Measurements from ENCODE around the gene PCBP3. TPM values are rescaled to one million over a fixed set of nuclear protein-coding genes. Genes with fewer than 3 reads are reported as not detected.
"Not testable (repeated sequence)": the region's sequence is repeated elsewhere in the genome, so short reads cannot be mapped to it uniquely, and the experiment has no call there.

PCBP3 gene
- total and polyA plus RNA-seq, 5 experiments from 2014 or later = 0.47 to 2.3 (median 0.95) TPM; not detected in 1

GRCh38 chr21:45850181-45850580 lies 206.7 kb downstream of the PCBP3 start:
- POLR2A ChIA-PET = no interaction called here
- ATAC-seq = no peak
- Mint-ChIP-seq H3K4me1 (peaks cover 6 to 19% (median 10%) of the 10 kb centered on the region in 4 donors), H3K27me3 (peaks cover 3 to 33% (median 10%) of the 10 kb centered on the region in 5 donors), H3K36me3 (no peaks in the 10 kb centered on the region), H3K4me3 (no peak overlapping the region), H3K9me3 (no peaks in the 10 kb centered on the region), H3K27ac (peak overlapping the region in 1 of 10 donors; percentile 70)
- DNase-seq = no peak

GRCh38 chr21:45852386-45852785 lies 208.9 kb downstream of the PCBP3 start:
- H3K27me3 Mint-ChIP-seq = peaks cover 3 to 33% (median 12%) of the 10 kb centered on the region in 5 donors

GRCh38 chr21:45852886-45853400 lies 209.4 kb downstream of the PCBP3 start:
- ATAC-seq = no peak
- no peaks in the 10 kb centered on the region for H3K9me3 Mint-ChIP-seq
- H3K4me1 Mint-ChIP-seq = peaks cover 0 to 9% (median under 1%) of the 10 kb centered on the region in 4 donors
- no peaks in the 10 kb centered on the region for H3K36me3 Mint-ChIP-seq
- peaks cover 3 to 33% (median 12%) of the 10 kb centered on the region in 5 donors for H3K27me3 Mint-ChIP-seq
- H3K27ac Mint-ChIP-seq = no peak overlapping the region
- POLR2A ChIA-PET = no interaction called here
- no peak for DNase-seq
- H3K4me3 Mint-ChIP-seq = no peak overlapping the region

More at GRCh38 chr21:45852386-45852785, 208.9 kb downstream of the PCBP3 start:
- peak in 1 of 10 donors; percentile 4 for DNase-seq
- POLR2A ChIA-PET, H3K4me1 Mint-ChIP-seq, H3K9me3 Mint-ChIP-seq, H3K36me3 Mint-ChIP-seq, H3K4me3 Mint-ChIP-seq, ATAC-seq, H3K27ac Mint-ChIP-seq: not testable (repeated sequence)

- Mint-ChIP-seq H3K4me3 (no peak overlapping the region), H3K27me3 (peaks cover 3 to 33% (median 12%) of the 10 kb centered on the region in 5 donors), H3K36me3 (no peaks in the 10 kb centered on the region), H3K27ac (peak overlapping the region in 3 of 10 donors; percentile 8 to 76 (median 29)), H3K4me1 (peaks cover 0 to 11% (median under 1%) of the 10 kb centered on the region in 4 donors), H3K9me3 (no peaks in the 10 kb centered on the region)
- ATAC-seq (no peak), DNase-seq (no peak)
- POLR2A ChIA-PET = no interaction called here
Measured at GRCh38 chr21:45853703-45854342, 210.3 kb downstream of the PCBP3 start.

GRCh38 chr21:45854690-45855247 lies 211.2 kb downstream of the PCBP3 start:
- H3K27ac Mint-ChIP-seq = peak overlapping the region in 2 of 10 donors; percentile 7 to 32
- POLR2A ChIA-PET = no interaction called here
- H3K9me3 Mint-ChIP-seq = no peaks in the 10 kb centered on the region
- no peaks in the 10 kb centered on the region for H3K36me3 Mint-ChIP-seq
- H3K4me1 Mint-ChIP-seq = peaks cover 0 to 11% (median under 1%) of the 10 kb centered on the region in 4 donors
- peaks cover 3 to 33% (median 12%) of the 10 kb centered on the region in 5 donors for H3K27me3 Mint-ChIP-seq
- ATAC-seq = no peak
- H3K4me3 Mint-ChIP-seq = peak overlapping the region in 1 of 10 donors; percentile 12
- DNase-seq = no peak

GRCh38 chr21:45855248-45855811 lies 211.8 kb downstream of the PCBP3 start:
- DNase-seq = no peak

GRCh38 chr21:45856442-45856841 lies 212.9 kb downstream of the PCBP3 start:
- peaks cover 0 to 16% (median 6%) of the 10 kb centered on the region in 5 donors for H3K27me3 Mint-ChIP-seq
- POLR2A ChIA-PET = no interaction called here
- ATAC-seq (no peak), DNase-seq (no peak)
- H3K9me3 Mint-ChIP-seq = no peaks in the 10 kb centered on the region
- peaks cover 0 to 14% (median under 1%) of the 10 kb centered on the region in 4 donors for H3K4me1 Mint-ChIP-seq
- H3K4me3 Mint-ChIP-seq = no peak overlapping the region
- no peaks in the 10 kb centered on the region for H3K36me3 Mint-ChIP-seq
- H3K27ac Mint-ChIP-seq = peak overlapping the region in 1 of 10 donors; percentile 56

More at GRCh38 chr21:45855248-45855811, 211.8 kb downstream of the PCBP3 start:
- Mint-ChIP-seq H3K4me1 (peaks cover 0 to 11% (median under 1%) of the 10 kb centered on the region in 4 donors), H3K27ac (no peak overlapping the region), H3K9me3 (no peaks in the 10 kb centered on the region), H3K27me3 (peaks cover 3 to 27% (median 11%) of the 10 kb centered on the region in 5 donors), H3K36me3 (no peaks in the 10 kb centered on the region), H3K4me3 (no peak overlapping the region)
- no peak for ATAC-seq
- POLR2A ChIA-PET = no interaction called here

- Mint-ChIP-seq H3K4me3 (no peak overlapping the region), H3K27ac (no peak overlapping the region), H3K9me3 (no peaks in the 10 kb centered on the region), H3K27me3 (peaks cover 0 to 16% (median 6%) of the 10 kb centered on the region in 5 donors), H3K4me1 (peaks cover 0 to 15% (median under 1%) of the 10 kb centered on the region in 4 donors), H3K36me3 (no peaks in the 10 kb centered on the region)
- ATAC-seq (no peak), DNase-seq (no peak)
- POLR2A ChIA-PET = no interaction called here
Measured at GRCh38 chr21:45856906-45857305, 213.4 kb downstream of the PCBP3 start.

GRCh38 chr21:45857761-45858160 lies 214.2 kb downstream of the PCBP3 start:
- H3K4me3 Mint-ChIP-seq = no peak overlapping the region
- H3K27ac Mint-ChIP-seq = no peak overlapping the region
- no peaks in the 10 kb centered on the region for H3K36me3 Mint-ChIP-seq
- peaks cover 0 to 15% (median under 1%) of the 10 kb centered on the region in 4 donors for H3K4me1 Mint-ChIP-seq
- no peaks in the 10 kb centered on the region for H3K9me3 Mint-ChIP-seq
- ATAC-seq (no peak), DNase-seq (no peak)
- peaks cover 0 to 13% (median 6%) of the 10 kb centered on the region in 5 donors for H3K27me3 Mint-ChIP-seq
- POLR2A ChIA-PET = no interaction called here

- POLR2A ChIA-PET = no interaction called here
Measured at GRCh38 chr21:45858180-45858579, 214.7 kb downstream of the PCBP3 start.

GRCh38 chr21:45859041-45859761 lies 215.7 kb downstream of the PCBP3 start:
- ATAC-seq = no peak
- POLR2A ChIA-PET = no interaction called here
- Mint-ChIP-seq H3K36me3 (no peaks in the 10 kb centered on the region), H3K9me3 (no peaks in the 10 kb centered on the region), H3K4me3 (no peak overlapping the region), H3K27ac (peak overlapping the region in 1 of 10 donors; percentile 28), H3K4me1 (peaks cover 0 to 13% (median under 1%) of the 10 kb centered on the region in 4 donors), H3K27me3 (peaks cover 0 to 10% (median 0%) of the 10 kb centered on the region in 5 donors)
- no peak for DNase-seq

More at GRCh38 chr21:45858180-45858579, 214.7 kb downstream of the PCBP3 start:
- H3K4me1 Mint-ChIP-seq = peaks cover 0 to 15% (median under 1%) of the 10 kb centered on the region in 4 donors
- ATAC-seq (no peak), DNase-seq (no peak)
- H3K9me3 Mint-ChIP-seq = no peaks in the 10 kb centered on the region
- H3K36me3 Mint-ChIP-seq = no peaks in the 10 kb centered on the region
- no peak overlapping the region for H3K27ac Mint-ChIP-seq
- no peak overlapping the region for H3K4me3 Mint-ChIP-seq
- H3K27me3 Mint-ChIP-seq = peaks cover 0 to 13% (median 4%) of the 10 kb centered on the region in 5 donors

- H3K4me1 Mint-ChIP-seq = peaks cover 0 to 9% (median 0%) of the 10 kb centered on the region in 4 donors
- POLR2A ChIA-PET = no interaction called here
- no peaks in the 10 kb centered on the region for H3K36me3 Mint-ChIP-seq
- no peak overlapping the region for H3K27ac Mint-ChIP-seq
- no peak overlapping the region for H3K4me3 Mint-ChIP-seq
- DNase-seq (no peak), ATAC-seq (no peak)
- H3K9me3 Mint-ChIP-seq = no peaks in the 10 kb centered on the region
- peaks cover 0 to 4% (median 0%) of the 10 kb centered on the region in 5 donors for H3K27me3 Mint-ChIP-seq
Measured at GRCh38 chr21:45859762-45860357, 216.3 kb downstream of the PCBP3 start.

Measured in naive thymus-derived CD8-positive, alpha-beta T cell (primary cell).